ENCODE measurements around the gene IFT74.

IFT74 gene

GRCh38 chr9:26945591-26945990 lies 10.6 kb upstream of the IFT74 start:
- H3K9ac ChIP-seq (ENCODE audit: low read depth in 1 of 2, low read length in 2 of 2): peak overlapping the region in 1 of 2 donors; percentile 90
- no peaks in the 10 kb centered on the region for H3K27me3 ChIP-seq (ENCODE audit: control insufficient read depth in 1 of 2, insufficient read depth in 2 of 2, low read length in 2 of 2)
- peaks cover 9 to 17% of the 10 kb centered on the region in 2 donors for H3K4me1 ChIP-seq (ENCODE audit: control insufficient read depth in 1 of 2, insufficient read depth in 2 of 2, low read length in 2 of 2)
- H3K4me3 ChIP-seq (ENCODE audit: low read depth in 1 of 2, low read length in 2 of 2): peak overlapping the region; percentile 94 to 96
- H3K36me3 ChIP-seq (ENCODE audit: control insufficient read depth in 1 of 2, insufficient read depth in 2 of 2, low read length in 2 of 2): peaks cover 0 to 6% of the 10 kb centered on the region in 2 donors
- no peaks in the 10 kb centered on the region for H3K9me3 ChIP-seq (ENCODE audit: control insufficient read depth in 1 of 2, low read length in 2 of 2)
- H3K27ac ChIP-seq (ENCODE audit: low read depth, low read length): no peak overlapping the region

DNA sequence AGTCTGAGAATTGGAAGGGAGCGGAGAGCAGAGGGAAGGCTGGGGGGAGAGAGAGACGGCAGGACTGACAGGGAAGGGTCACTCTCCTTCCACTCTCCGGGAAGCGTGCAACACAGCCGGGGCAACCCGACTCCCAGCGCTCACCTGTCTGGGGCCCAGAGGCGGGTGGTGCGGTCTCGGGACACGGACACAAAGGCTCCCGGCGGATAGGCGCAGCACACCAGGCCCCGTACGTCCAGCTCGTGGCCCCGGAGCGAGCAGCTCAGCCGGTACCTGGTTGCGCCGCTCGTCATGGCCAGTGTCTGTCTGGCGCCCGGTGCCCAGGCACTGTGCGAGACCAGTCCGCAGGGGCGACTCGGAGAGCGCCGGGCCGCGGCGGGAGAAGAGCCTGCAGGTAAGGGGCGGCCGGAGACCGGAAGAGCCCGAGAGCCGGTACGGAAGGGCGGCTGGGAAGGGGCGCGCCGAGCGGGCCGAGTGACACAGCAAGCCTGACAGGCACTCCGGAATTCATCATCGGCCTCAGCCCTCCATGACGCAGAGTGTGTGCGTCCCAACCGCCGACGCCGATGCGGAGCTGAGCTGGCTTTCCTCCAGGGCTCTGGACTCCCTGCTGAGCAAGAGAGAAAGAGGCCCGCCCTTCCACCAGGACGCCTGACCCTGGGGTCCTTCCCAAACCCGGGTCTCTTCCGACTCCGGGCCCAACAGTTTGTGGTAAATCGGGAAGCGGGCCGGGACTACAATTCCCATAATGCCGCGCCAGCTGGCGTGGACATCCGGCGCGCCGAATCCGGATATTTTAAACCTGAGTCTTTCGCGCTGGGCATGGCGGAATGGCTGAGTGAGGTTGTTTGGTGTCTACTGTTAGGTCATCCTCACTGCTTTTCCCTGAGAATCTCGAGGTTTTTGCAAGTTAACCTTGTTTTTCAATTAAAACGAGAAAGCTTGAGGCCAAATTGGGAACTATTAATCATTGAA lies 9.2 kb upstream of the IFT74 start, which contains the start of gene PLAA:
Gene PLAA (minus strand): TSS at position 490 of the 975 bp plus-strand sequence. CDS start 197 bp downstream, at position 293.
- H3K4me3 ChIP-seq (ENCODE audit: low read depth in 1 of 2, low read length in 2 of 2): peak within 1 kb of the TSS; percentile 94 to 96
- H3K27me3 ChIP-seq (ENCODE audit: control insufficient read depth in 1 of 2, insufficient read depth in 2 of 2, low read length in 2 of 2): no peaks in the 10 kb centered on the region
- peaks cover 0 to 6% of the 10 kb centered on the region in 2 donors for H3K36me3 ChIP-seq (ENCODE audit: control insufficient read depth in 1 of 2, insufficient read depth in 2 of 2, low read length in 2 of 2)
- H3K9me3 ChIP-seq (ENCODE audit: control insufficient read depth in 1 of 2, low read length in 2 of 2): no peaks in the 10 kb centered on the region
- peak within 1 kb of the TSS; percentile 90 to 91 for H3K9ac ChIP-seq (ENCODE audit: low read depth in 1 of 2, low read length in 2 of 2)
- H3K27ac ChIP-seq (ENCODE audit: low read depth, low read length): peak within 1 kb of the TSS; percentile 94
- peaks cover 9 to 15% of the 10 kb centered on the region in 2 donors for H3K4me1 ChIP-seq (ENCODE audit: control insufficient read depth in 1 of 2, insufficient read depth in 2 of 2, low read length in 2 of 2)

DNA sequence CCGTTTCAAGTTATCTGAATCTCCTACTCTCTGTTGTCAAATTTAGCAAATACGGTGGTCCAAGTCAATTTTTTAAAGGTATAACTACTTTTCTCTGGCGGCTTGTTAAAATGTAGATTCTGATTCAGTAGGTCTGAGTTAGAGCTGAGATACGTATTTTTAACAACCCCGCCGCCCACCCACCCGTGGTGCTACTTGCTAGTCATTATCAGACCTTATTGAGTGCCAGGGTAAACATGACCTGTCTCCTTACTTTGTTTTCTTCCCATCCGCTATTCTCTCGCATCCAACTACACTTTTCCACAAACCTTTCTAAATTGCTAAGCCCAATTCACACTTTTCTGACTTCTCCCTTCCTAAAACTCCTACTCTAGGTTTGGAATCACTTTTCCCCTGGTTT lies 8.5 kb upstream of the IFT74 start:
- Histone ChIP-seq H3K36me3 (ENCODE audit: control insufficient read depth in 1 of 2, insufficient read depth in 2 of 2, low read length in 2 of 2) (peaks cover 0 to 6% of the 10 kb centered on the region in 2 donors), H3K27me3 (ENCODE audit: control insufficient read depth in 1 of 2, insufficient read depth in 2 of 2, low read length in 2 of 2) (no peaks in the 10 kb centered on the region), H3K27ac (ENCODE audit: low read depth, low read length) (no peak overlapping the region), H3K4me3 (ENCODE audit: low read depth in 1 of 2, low read length in 2 of 2) (peak overlapping the region; percentile 94 to 96), H3K9me3 (ENCODE audit: control insufficient read depth in 1 of 2, low read length in 2 of 2) (no peaks in the 10 kb centered on the region), H3K4me1 (ENCODE audit: control insufficient read depth in 1 of 2, insufficient read depth in 2 of 2, low read length in 2 of 2) (peaks cover 9 to 15% of the 10 kb centered on the region in 2 donors), H3K9ac (ENCODE audit: low read depth in 1 of 2, low read length in 2 of 2) (peak overlapping the region; percentile 90 to 91)

- peaks cover 9 to 15% of the 10 kb centered on the region in 2 donors for H3K4me1 ChIP-seq (ENCODE audit: control insufficient read depth in 1 of 2, insufficient read depth in 2 of 2, low read length in 2 of 2)
- H3K9ac ChIP-seq (ENCODE audit: low read depth in 1 of 2, low read length in 2 of 2): no peak overlapping the region
- no peaks in the 10 kb centered on the region for H3K9me3 ChIP-seq (ENCODE audit: control insufficient read depth in 1 of 2, low read length in 2 of 2)
- H3K27ac ChIP-seq (ENCODE audit: low read depth, low read length): no peak overlapping the region
- no peaks in the 10 kb centered on the region for H3K36me3 ChIP-seq (ENCODE audit: control insufficient read depth in 1 of 2, insufficient read depth in 2 of 2, low read length in 2 of 2)
- H3K4me3 ChIP-seq (ENCODE audit: low read depth in 1 of 2, low read length in 2 of 2): no peak overlapping the region
- H3K27me3 ChIP-seq (ENCODE audit: control insufficient read depth in 1 of 2, insufficient read depth in 2 of 2, low read length in 2 of 2): no peaks in the 10 kb centered on the region
These were observed 6.6 kb upstream of the IFT74 start for GRCh38 chr9:26949637-26950069.

- no peaks in the 10 kb centered on the region for H3K36me3 ChIP-seq (ENCODE audit: control insufficient read depth in 1 of 2, insufficient read depth in 2 of 2, low read length in 2 of 2)
- H3K4me1 ChIP-seq (ENCODE audit: control insufficient read depth in 1 of 2, insufficient read depth in 2 of 2, low read length in 2 of 2): peaks cover 15 to 18% of the 10 kb centered on the region in 2 donors
- no peak overlapping the region for H3K4me3 ChIP-seq (ENCODE audit: low read depth in 1 of 2, low read length in 2 of 2)
- no peak overlapping the region for H3K9ac ChIP-seq (ENCODE audit: low read depth in 1 of 2, low read length in 2 of 2)
- no peak overlapping the region for H3K27ac ChIP-seq (ENCODE audit: low read depth, low read length)
- no peaks in the 10 kb centered on the region for H3K9me3 ChIP-seq (ENCODE audit: control insufficient read depth in 1 of 2, low read length in 2 of 2)
- no peaks in the 10 kb centered on the region for H3K27me3 ChIP-seq (ENCODE audit: control insufficient read depth in 1 of 2, insufficient read depth in 2 of 2, low read length in 2 of 2)
These were observed 5.7 kb upstream of the IFT74 start for GRCh38 chr9:26950521-26950920.

DNA sequence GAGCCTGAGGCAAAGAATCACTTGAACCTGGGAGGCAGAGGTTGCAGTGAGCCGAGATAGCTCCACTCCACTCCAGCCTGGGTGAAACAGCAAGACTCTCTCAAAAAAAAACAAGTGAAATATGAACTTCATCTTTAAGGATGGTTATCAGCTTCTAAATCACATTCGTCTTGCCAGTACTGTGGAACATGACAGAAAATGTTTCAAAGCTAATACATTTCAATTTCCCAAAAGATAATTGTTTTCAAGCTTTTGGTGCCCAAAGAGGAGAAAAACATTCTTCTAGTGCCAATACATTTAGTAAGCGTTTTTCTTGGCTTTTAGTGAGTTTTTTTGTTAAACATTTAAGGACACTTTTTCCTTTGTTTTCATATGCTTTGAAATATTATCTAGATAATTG lies 4.4 kb upstream of the IFT74 start:
- Histone ChIP-seq H3K27ac (ENCODE audit: low read depth, low read length) (no peak overlapping the region), H3K9me3 (ENCODE audit: control insufficient read depth in 1 of 2, low read length in 2 of 2) (no peaks in the 10 kb centered on the region), H3K36me3 (ENCODE audit: control insufficient read depth in 1 of 2, insufficient read depth in 2 of 2, low read length in 2 of 2) (no peaks in the 10 kb centered on the region), H3K27me3 (ENCODE audit: control insufficient read depth in 1 of 2, insufficient read depth in 2 of 2, low read length in 2 of 2) (no peaks in the 10 kb centered on the region), H3K4me1 (ENCODE audit: control insufficient read depth in 1 of 2, insufficient read depth in 2 of 2, low read length in 2 of 2) (peaks cover 13 to 14% of the 10 kb centered on the region in 2 donors), H3K4me3 (ENCODE audit: low read depth in 1 of 2, low read length in 2 of 2) (no peak overlapping the region), H3K9ac (ENCODE audit: low read depth in 1 of 2, low read length in 2 of 2) (no peak overlapping the region)

- Histone ChIP-seq H3K27me3 (ENCODE audit: control insufficient read depth in 1 of 2, insufficient read depth in 2 of 2, low read length in 2 of 2) (no peaks in the 10 kb centered on the region), H3K9me3 (ENCODE audit: control insufficient read depth in 1 of 2, low read length in 2 of 2) (no peaks in the 10 kb centered on the region), H3K36me3 (ENCODE audit: control insufficient read depth in 1 of 2, insufficient read depth in 2 of 2, low read length in 2 of 2) (no peaks in the 10 kb centered on the region), H3K9ac (ENCODE audit: low read depth in 1 of 2, low read length in 2 of 2) (no peak overlapping the region), H3K4me1 (ENCODE audit: control insufficient read depth in 1 of 2, insufficient read depth in 2 of 2, low read length in 2 of 2) (peaks cover 17 to 21% of the 10 kb centered on the region in 2 donors), H3K27ac (ENCODE audit: low read depth, low read length) (no peak overlapping the region), H3K4me3 (ENCODE audit: low read depth in 1 of 2, low read length in 2 of 2) (no peak overlapping the region)
These were observed 2.1 kb upstream of the IFT74 start for GRCh38 chr9:26954050-26954508.

DNA sequence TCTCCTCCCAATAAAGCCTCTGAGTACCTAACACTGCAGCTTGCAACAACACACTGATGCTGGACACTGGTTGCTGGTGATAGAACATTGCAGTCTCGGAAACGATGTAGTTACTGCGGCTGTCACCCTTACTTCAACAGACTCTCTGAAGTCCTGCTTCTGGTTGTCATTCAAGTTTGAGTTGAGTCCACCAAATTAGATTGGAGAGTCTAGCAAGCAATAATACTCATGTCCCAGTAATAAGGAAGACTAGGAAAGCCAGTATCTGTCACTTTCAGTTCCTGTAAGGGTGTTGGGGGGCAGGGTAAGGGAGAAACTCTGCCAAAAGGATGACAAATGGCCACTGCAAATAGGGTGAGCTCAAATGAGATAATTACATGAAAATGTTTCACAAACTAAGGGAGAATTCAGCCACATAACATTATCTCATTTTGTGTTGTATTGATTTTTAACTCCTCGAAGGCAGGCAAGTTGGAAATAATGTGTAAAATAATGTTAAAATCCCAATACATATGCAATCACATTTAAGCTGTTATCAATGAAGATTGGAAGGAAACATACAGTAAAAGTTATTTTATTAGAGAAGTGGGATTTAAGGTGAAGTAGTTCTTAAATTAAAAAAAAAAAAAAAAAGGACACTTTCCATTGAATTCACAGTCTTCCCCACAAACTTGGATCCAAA lies 849 bp upstream of the IFT74 start:
- Histone ChIP-seq H3K36me3 (ENCODE audit: control insufficient read depth in 1 of 2, insufficient read depth in 2 of 2, low read length in 2 of 2) (no peaks in the 10 kb centered on the region), H3K4me1 (ENCODE audit: control insufficient read depth in 1 of 2, insufficient read depth in 2 of 2, low read length in 2 of 2) (peaks cover 17 to 19% of the 10 kb centered on the region in 2 donors), H3K9ac (ENCODE audit: low read depth in 1 of 2, low read length in 2 of 2) (peak overlapping the region; percentile 79 to 81), H3K27me3 (ENCODE audit: control insufficient read depth in 1 of 2, insufficient read depth in 2 of 2, low read length in 2 of 2) (no peaks in the 10 kb centered on the region), H3K9me3 (ENCODE audit: control insufficient read depth in 1 of 2, low read length in 2 of 2) (no peaks in the 10 kb centered on the region), H3K27ac (ENCODE audit: low read depth, low read length) (peak overlapping the region; percentile 77), H3K4me3 (ENCODE audit: low read depth in 1 of 2, low read length in 2 of 2) (peak overlapping the region; percentile 89)

GRCh38 chr9:26956860-26957233 lies 635 bp downstream of the IFT74 start:
- H3K27me3 ChIP-seq (ENCODE audit: control insufficient read depth in 1 of 2, insufficient read depth in 2 of 2, low read length in 2 of 2): no peaks in the 10 kb centered on the region
- H3K9ac ChIP-seq (ENCODE audit: low read depth in 1 of 2, low read length in 2 of 2): peak overlapping the region; percentile 67 to 81
- H3K36me3 ChIP-seq (ENCODE audit: control insufficient read depth in 1 of 2, insufficient read depth in 2 of 2, low read length in 2 of 2): no peaks in the 10 kb centered on the region
- peaks cover 17 to 19% of the 10 kb centered on the region in 2 donors for H3K4me1 ChIP-seq (ENCODE audit: control insufficient read depth in 1 of 2, insufficient read depth in 2 of 2, low read length in 2 of 2)
- H3K27ac ChIP-seq (ENCODE audit: low read depth, low read length): no peak overlapping the region
- peak overlapping the region; percentile 89 for H3K4me3 ChIP-seq (ENCODE audit: low read depth in 1 of 2, low read length in 2 of 2)
- no peaks in the 10 kb centered on the region for H3K9me3 ChIP-seq (ENCODE audit: control insufficient read depth in 1 of 2, low read length in 2 of 2)

- no peak overlapping the region for H3K4me3 ChIP-seq (ENCODE audit: low read depth in 1 of 2, low read length in 2 of 2)
- H3K9me3 ChIP-seq (ENCODE audit: control insufficient read depth in 1 of 2, low read length in 2 of 2): no peaks in the 10 kb centered on the region
- H3K4me1 ChIP-seq (ENCODE audit: control insufficient read depth in 1 of 2, insufficient read depth in 2 of 2, low read length in 2 of 2): no peaks in the 10 kb centered on the region
- no peak overlapping the region for H3K9ac ChIP-seq (ENCODE audit: low read depth in 1 of 2, low read length in 2 of 2)
- no peaks in the 10 kb centered on the region for H3K36me3 ChIP-seq (ENCODE audit: control insufficient read depth in 1 of 2, insufficient read depth in 2 of 2, low read length in 2 of 2)
- H3K27ac ChIP-seq (ENCODE audit: low read depth, low read length): no peak overlapping the region
- H3K27me3 ChIP-seq (ENCODE audit: control insufficient read depth in 1 of 2, insufficient read depth in 2 of 2, low read length in 2 of 2): no peaks in the 10 kb centered on the region
These were observed 15.5 kb downstream of the IFT74 start for GRCh38 chr9:26971721-26972120.

All from duodenal mucosa (tissue), 2 donors.